Colonic mucosa (tissue), 4 donors: ENCODE results near the gene DCHS1. TPM values are rescaled to one million over a fixed set of nuclear protein-coding genes. Genes with fewer than 3 reads are reported as not detected.
A peak's percentile ranks its signal among the peaks of the same experiment; 100 is the strongest.

ENCODE experiments used
- DNase-seq: peaks from one replicate; pipeline ENCODE4 v3.0.0-alpha.2; 2020
- H3K27ac ChIP-seq: fragments of 200-600 bp; one replicate; pipeline ENCODE4 v1.8.0; 2021
- H3K27me3 ChIP-seq: fragments of 200-600 bp; one replicate; pipeline ENCODE4 v1.8.0; 2021
- H3K36me3 ChIP-seq: fragments of 200-600 bp; one replicate; pipeline ENCODE4 v1.8.0; 2021
- H3K4me1 ChIP-seq: fragments of 200-600 bp; one replicate; pipeline ENCODE4 v1.8.0; 2021; ENCODE audit warnings: mild to moderate bottlenecking
- H3K4me3 ChIP-seq: fragments of 200-600 bp; one replicate; pipeline ENCODE4 v1.8.0; 2021
- H3K9ac ChIP-seq, 2 donors: one replicate each; pipeline ENCODE4 v1.7.0; 2013; ENCODE audit warnings: control low read depth in 2 of 2, low read depth in 2 of 2, low read length in 2 of 2
- H3K9me3 ChIP-seq: fragments of 200-600 bp; one replicate; pipeline ENCODE4 v1.8.0; 2021
- CTCF ChIP-seq: fragments of 200-600 bp; IDR thresholded peaks from one replicate; pipeline ENCODE4 v1.8.0; 2022; ENCODE audit warnings: antibody characterized with exemption, mild to moderate bottlenecking
- intact Hi-C: fragments of 100-400 bp; cut with DNase I; formaldehyde crosslinking; loops from one replicate; pipeline ENCODE4 v1.14.1; 2022
- total RNA-seq, 2 donors: library from RNA; stranded (reverse); fragmentation: NEBNext Ultra II Directional in 1 of 2; extraction: Animal tissue kit (Norgen Biotek cat#: 25700) in 1 of 2; gene quantifications; one replicate each; pipeline ENCODE4 v1.2.1, GENCODE V29; 2021
- donor health status: healthy.
- donor health status: DM: no; HTN: no; CAD: no.
- donor health status: DM: no; HTN: no; CAD: no.

The DCHS1 gene
- total RNA-seq, 2 donors from 2014 or later = 4.7 to 8.3 TPM

GRCh38 chr11:6587360-6587953 is 68.2 kb downstream of the DCHS1 start:
- intact Hi-C loops = no loop called here
- H3K36me3 ChIP-seq = no peaks in the 10 kb centered on the region
- no peaks in the 10 kb centered on the region for H3K9me3 ChIP-seq
- DNase-seq = peak; percentile 11
- H3K27ac ChIP-seq = no peak overlapping the region
- TF ChIP-seq CTCF = no peak
- no peak overlapping the region for H3K9ac ChIP-seq
- H3K4me1 ChIP-seq = no peaks in the 10 kb centered on the region
- H3K27me3 ChIP-seq = no peaks in the 10 kb centered on the region
- no peak overlapping the region for H3K4me3 ChIP-seq

GRCh38 chr11:6586434-6587359 is 68.9 kb downstream of the DCHS1 start:
- no peaks in the 10 kb centered on the region for H3K36me3 ChIP-seq
- no peak overlapping the region for H3K9ac ChIP-seq
- no peak overlapping the region for H3K4me3 ChIP-seq
- no peak for TF ChIP-seq CTCF
- DNase-seq = peak; percentile 14
- no peaks in the 10 kb centered on the region for H3K27me3 ChIP-seq
- intact Hi-C loops = no loop called here
- H3K4me1 ChIP-seq = no peaks in the 10 kb centered on the region
- no peaks in the 10 kb centered on the region for H3K9me3 ChIP-seq
- no peak overlapping the region for H3K27ac ChIP-seq

- H3K4me3 ChIP-seq = no peak overlapping the region
- no peak for DNase-seq
- H3K36me3 ChIP-seq = no peaks in the 10 kb centered on the region
- no peaks in the 10 kb centered on the region for H3K9me3 ChIP-seq
- intact Hi-C loops = no loop called here
- H3K4me1 ChIP-seq = no peaks in the 10 kb centered on the region
- H3K27ac ChIP-seq = no peak overlapping the region
- no peak overlapping the region for H3K9ac ChIP-seq
- no peaks in the 10 kb centered on the region for H3K27me3 ChIP-seq
- TF ChIP-seq CTCF = no peak
Measured at GRCh38 chr11:6584528-6584927, 71.1 kb downstream of the DCHS1 start.

GRCh38 chr11:6583584-6583983 is 72.0 kb downstream of the DCHS1 start:
- Histone ChIP-seq H3K27ac (no peak overlapping the region), H3K4me1 (no peaks in the 10 kb centered on the region), H3K36me3 (no peaks in the 10 kb centered on the region), H3K4me3 (no peak overlapping the region), H3K9ac (no peak overlapping the region), H3K27me3 (no peaks in the 10 kb centered on the region), H3K9me3 (no peaks in the 10 kb centered on the region)
- DNase-seq = no peak
- TF ChIP-seq CTCF = no peak
- intact Hi-C loops = no loop called here

GRCh38 chr11:6579681-6580080 is 75.9 kb downstream of the DCHS1 start:
- intact Hi-C loops = no loop called here
- no peak for TF ChIP-seq CTCF
- no peaks in the 10 kb centered on the region for H3K27me3 ChIP-seq
- DNase-seq = no peak
- no peaks in the 10 kb centered on the region for H3K9me3 ChIP-seq
- H3K36me3 ChIP-seq = no peaks in the 10 kb centered on the region
- no peak overlapping the region for H3K9ac ChIP-seq
- H3K27ac ChIP-seq = no peak overlapping the region
- no peak overlapping the region for H3K4me3 ChIP-seq
- no peaks in the 10 kb centered on the region for H3K4me1 ChIP-seq
